HepG2 (cell line): ENCODE results near the gene QDPR. TPM values are rescaled to one million over a fixed set of nuclear protein-coding genes. Genes with fewer than 3 reads are reported as not detected.

Experiments
- ESRRA ChIP-seq: sonication (generic); formaldehyde crosslinking; IDR thresholded peaks from 2 replicates; pipeline ENCODE4 v1.5.1; 2020; ENCODE audit warnings: mild to moderate bottlenecking, low read depth, missing genetic modification reagents
- ETS1 ChIP-seq: sonication (generic); formaldehyde crosslinking; IDR thresholded peaks from 2 replicates; pipeline ENCODE4 v1.4.0; 2020; ENCODE audit warnings: missing genetic modification reagents
- HNRNPLL ChIP-seq: fragments of 200-400 bp; formaldehyde crosslinking; IDR thresholded peaks from 2 replicates; pipeline ENCODE4 v1.6.1; 2017; ENCODE audit warnings: mild to moderate bottlenecking, low read depth, low read length; ENCODE audit not compliant: poor library complexity, severe bottlenecking
- MAX ChIP-seq: IDR thresholded peaks from 2 replicates; pipeline ENCODE4 v1.6.1; 2012; ENCODE audit warnings: inconsistent platforms
- MEIS1 ChIP-seq: sonication (generic); formaldehyde crosslinking; IDR thresholded peaks from 2 replicates; pipeline ENCODE4 v1.9.0; 2021; ENCODE audit warnings: mild to moderate bottlenecking, missing genetic modification reagents, moderate library complexity, borderline replicate concordance
- SP5 ChIP-seq: IDR thresholded peaks from 2 replicates; pipeline ENCODE4 v1.6.1; 2016; ENCODE audit warnings: low read depth, borderline replicate concordance
- TAF15 ChIP-seq: fragments of 200-400 bp; formaldehyde crosslinking; IDR thresholded peaks from one replicate; pipeline ENCODE4 v1.6.1; 2018; ENCODE audit warnings: mild to moderate bottlenecking, low read depth, low read length; ENCODE audit not compliant: poor library complexity, severe bottlenecking
- U2AF2 ChIP-seq: fragments of 200-400 bp; formaldehyde crosslinking; IDR thresholded peaks from 2 replicates; pipeline ENCODE4 v1.6.1; 2017; ENCODE audit warnings: low read depth, mild to moderate bottlenecking, low read length
- ZBTB38 ChIP-seq: sonication (generic); formaldehyde crosslinking; IDR thresholded peaks from 2 replicates; pipeline ENCODE4 v1.5.1; 2020; ENCODE audit warnings: mild to moderate bottlenecking, missing genetic modification reagents
- ZEB1 ChIP-seq: IDR thresholded peaks from 2 replicates; pipeline ENCODE4 v1.6.1; 2012; ENCODE audit warnings: mild to moderate bottlenecking, low read depth, inconsistent platforms; ENCODE audit not compliant: insufficient replicate concordance
- ZMAT3 ChIP-seq: sonication (generic); formaldehyde crosslinking; conservative IDR thresholded peaks from 2 replicates; pipeline ENCODE4 v1.7.0; 2021; ENCODE audit warnings: missing genetic modification reagents
- ZNF24 ChIP-seq: fragments of 450-650 bp; IDR thresholded peaks from 2 replicates; pipeline ENCODE4 v1.6.1; 2017; ENCODE audit warnings: antibody characterized with exemption, mild to moderate bottlenecking
- ZNF614 ChIP-seq: IDR thresholded peaks from 2 replicates; pipeline ENCODE4 v1.6.1; 2018; ENCODE audit warnings: missing biosample characterization, missing genetic modification reagents, inconsistent platforms, borderline replicate concordance
- ZNF746 ChIP-seq: sonication (generic); formaldehyde crosslinking; IDR thresholded peaks from 2 replicates; pipeline ENCODE4 v1.8.0; 2022; ENCODE audit warnings: mild to moderate bottlenecking, missing genetic modification reagents
- ZNF766 ChIP-seq: sonication (generic); formaldehyde crosslinking; IDR thresholded peaks from 2 replicates; pipeline ENCODE4 v1.5.0; 2020; ENCODE audit warnings: missing genetic modification reagents, borderline replicate concordance
- ZNF792 ChIP-seq: IDR thresholded peaks from 2 replicates; pipeline ENCODE4 v1.6.1; 2016
- polyA plus RNA-seq, 8 experiments: library from polyadenylated mRNA; depleted of rRNA in 3 of 8; stranded (reverse) in 7 of 8; unstranded in 1 of 8; fragments of >200 nt; fragmentation: Illumina TruSeq in 4 of 8; extraction: Trizol in 4 of 8; gene quantifications; 2 replicates each; pipeline versions ENCODE4 v1.2.1 to v1.2.3, GENCODE V29; 2011 to 2016; ENCODE audit warnings: low read depth in 4 of 8, missing spikeins in 1 of 8, mixed read lengths in 1 of 8; ENCODE audit not compliant: insufficient read depth in 1 of 8
- total RNA-seq, 5 experiments: library from RNA; depleted of rRNA; stranded (reverse); fragments of >200 nt; fragmentation: Illumina TruSeq; extraction: Trizol; gene quantifications; 2 replicates each; pipeline ENCODE4 v1.2.3, GENCODE V29; 2016; ENCODE audit warnings: low read depth in 1 of 5
- TF ChIP-seq, protein P1 (sequence below): sonication (generic); formaldehyde crosslinking; IDR thresholded peaks from 2 replicates; pipeline ENCODE4 v1.4.0; 2020; ENCODE audit warnings: missing genetic modification reagents, borderline replicate concordance
- TF ChIP-seq, protein P2 (sequence below): sonication (generic); formaldehyde crosslinking; IDR thresholded peaks from 2 replicates; pipeline ENCODE4 v1.4.0; 2020; ENCODE audit warnings: missing genetic modification reagents
- TF ChIP-seq, protein P3 (sequence below): sonication (generic); formaldehyde crosslinking; IDR thresholded peaks from 2 replicates; pipeline ENCODE4 v1.8.1; 2023; ENCODE audit warnings: missing genetic modification reagents, inconsistent platforms, borderline replicate concordance
- TF ChIP-seq, protein P4 (sequence below): sonication (generic); formaldehyde crosslinking; IDR thresholded peaks from 2 replicates; pipeline ENCODE4 v1.4.0; 2020; ENCODE audit warnings: mild to moderate bottlenecking, missing genetic modification reagents
- TF ChIP-seq, protein P5 (sequence below): sonication (generic); formaldehyde crosslinking; IDR thresholded peaks from 2 replicates; pipeline ENCODE4 v1.8.1; 2023; ENCODE audit warnings: missing genetic modification reagents, mild to moderate bottlenecking, borderline replicate concordance

The QDPR gene
- total and polyA plus RNA-seq, 2 of the 13 experiments (the other 11 are each of a cell fraction or from before 2014, with no cell fraction given): 9.9 to 95.5 TPM

GRCh38 chr4:17558941-17559708 lies 47.2 kb upstream of the QDPR start (continued):
- TF ChIP-seq, protein P1, sequence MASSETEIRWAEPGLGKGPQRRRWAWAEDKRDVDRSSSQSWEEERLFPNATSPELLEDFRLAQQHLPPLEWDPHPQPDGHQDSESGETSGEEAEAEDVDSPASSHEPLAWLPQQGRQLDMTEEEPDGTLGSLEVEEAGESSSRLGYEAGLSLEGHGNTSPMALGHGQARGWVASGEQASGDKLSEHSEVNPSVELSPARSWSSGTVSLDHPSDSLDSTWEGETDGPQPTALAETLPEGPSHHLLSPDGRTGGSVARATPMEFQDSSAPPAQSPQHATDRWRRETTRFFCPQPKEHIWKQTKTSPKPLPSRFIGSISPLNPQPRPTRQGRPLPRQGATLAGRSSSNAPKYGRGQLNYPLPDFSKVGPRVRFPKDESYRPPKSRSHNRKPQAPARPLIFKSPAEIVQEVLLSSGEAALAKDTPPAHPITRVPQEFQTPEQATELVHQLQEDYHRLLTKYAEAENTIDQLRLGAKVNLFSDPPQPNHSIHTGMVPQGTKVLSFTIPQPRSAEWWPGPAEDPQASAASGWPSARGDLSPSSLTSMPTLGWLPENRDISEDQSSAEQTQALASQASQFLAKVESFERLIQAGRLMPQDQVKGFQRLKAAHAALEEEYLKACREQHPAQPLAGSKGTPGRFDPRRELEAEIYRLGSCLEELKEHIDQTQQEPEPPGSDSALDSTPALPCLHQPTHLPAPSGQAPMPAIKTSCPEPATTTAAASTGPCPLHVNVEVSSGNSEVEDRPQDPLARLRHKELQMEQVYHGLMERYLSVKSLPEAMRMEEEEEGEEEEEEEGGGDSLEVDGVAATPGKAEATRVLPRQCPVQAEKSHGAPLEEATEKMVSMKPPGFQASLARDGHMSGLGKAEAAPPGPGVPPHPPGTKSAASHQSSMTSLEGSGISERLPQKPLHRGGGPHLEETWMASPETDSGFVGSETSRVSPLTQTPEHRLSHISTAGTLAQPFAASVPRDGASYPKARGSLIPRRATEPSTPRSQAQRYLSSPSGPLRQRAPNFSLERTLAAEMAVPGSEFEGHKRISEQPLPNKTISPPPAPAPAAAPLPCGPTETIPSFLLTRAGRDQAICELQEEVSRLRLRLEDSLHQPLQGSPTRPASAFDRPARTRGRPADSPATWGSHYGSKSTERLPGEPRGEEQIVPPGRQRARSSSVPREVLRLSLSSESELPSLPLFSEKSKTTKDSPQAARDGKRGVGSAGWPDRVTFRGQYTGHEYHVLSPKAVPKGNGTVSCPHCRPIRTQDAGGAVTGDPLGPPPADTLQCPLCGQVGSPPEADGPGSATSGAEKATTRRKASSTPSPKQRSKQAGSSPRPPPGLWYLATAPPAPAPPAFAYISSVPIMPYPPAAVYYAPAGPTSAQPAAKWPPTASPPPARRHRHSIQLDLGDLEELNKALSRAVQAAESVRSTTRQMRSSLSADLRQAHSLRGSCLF (CRISPR knock-in tag): no peak
- peak; percentile 82 for TF ChIP-seq ZNF614 (CRISPR knock-in tag)
- TF ChIP-seq, protein P2, sequence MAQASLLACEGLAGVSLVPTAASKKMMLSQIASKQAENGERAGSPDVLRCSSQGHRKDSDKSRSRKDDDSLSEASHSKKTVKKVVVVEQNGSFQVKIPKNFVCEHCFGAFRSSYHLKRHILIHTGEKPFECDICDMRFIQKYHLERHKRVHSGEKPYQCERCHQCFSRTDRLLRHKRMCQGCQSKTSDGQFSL (CRISPR knock-in tag): no peak
- TF ChIP-seq ZNF746 (CRISPR knock-in tag): no peak
- no peak for TF ChIP-seq ZBTB38 (CRISPR knock-in tag)
- no peak for TF ChIP-seq ZEB1
- no peak for TF ChIP-seq U2AF2
- TF ChIP-seq ETS1 (CRISPR knock-in tag): no peak
- peak; percentile 93; the same call in 1 of the 2 replicates for TF ChIP-seq MEIS1 (CRISPR knock-in tag)
- TF ChIP-seq, protein P3, sequence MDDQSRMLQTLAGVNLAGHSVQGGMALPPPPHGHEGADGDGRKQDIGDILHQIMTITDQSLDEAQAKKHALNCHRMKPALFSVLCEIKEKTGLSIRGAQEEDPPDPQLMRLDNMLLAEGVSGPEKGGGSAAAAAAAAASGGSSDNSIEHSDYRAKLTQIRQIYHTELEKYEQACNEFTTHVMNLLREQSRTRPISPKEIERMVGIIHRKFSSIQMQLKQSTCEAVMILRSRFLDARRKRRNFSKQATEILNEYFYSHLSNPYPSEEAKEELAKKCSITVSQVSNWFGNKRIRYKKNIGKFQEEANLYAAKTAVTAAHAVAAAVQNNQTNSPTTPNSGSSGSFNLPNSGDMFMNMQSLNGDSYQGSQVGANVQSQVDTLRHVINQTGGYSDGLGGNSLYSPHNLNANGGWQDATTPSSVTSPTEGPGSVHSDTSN: no peak
- TF ChIP-seq, protein P4, sequence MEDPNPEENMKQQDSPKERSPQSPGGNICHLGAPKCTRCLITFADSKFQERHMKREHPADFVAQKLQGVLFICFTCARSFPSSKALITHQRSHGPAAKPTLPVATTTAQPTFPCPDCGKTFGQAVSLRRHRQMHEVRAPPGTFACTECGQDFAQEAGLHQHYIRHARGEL (CRISPR knock-in tag): no peak
- TF ChIP-seq ESRRA (CRISPR knock-in tag): peak; percentile 98
- no peak for TF ChIP-seq HNRNPLL
- TF ChIP-seq, protein P5, sequence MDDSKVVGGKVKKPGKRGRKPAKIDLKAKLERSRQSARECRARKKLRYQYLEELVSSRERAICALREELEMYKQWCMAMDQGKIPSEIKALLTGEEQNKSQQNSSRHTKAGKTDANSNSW (CRISPR knock-in tag): no peak
- TF ChIP-seq ZMAT3 (CRISPR knock-in tag): 0 out of 2 replicates have a peak, but pooled peaks have one; percentile 46
- no peak for TF ChIP-seq ZNF766 (CRISPR knock-in tag)
- peak; percentile 43; the same call in 1 of the 2 replicates for TF ChIP-seq ZNF792
- TF ChIP-seq ZNF24: peak; percentile 78
- TF ChIP-seq MAX: peak; percentile 78
- TF ChIP-seq SP5 (CRISPR knock-in tag): peak; percentile 24; the same call in 1 of the 2 replicates
- no peak for TF ChIP-seq TAF15
